NCI-H2081 (cell line): ENCODE data around the gene OR2D2.
"Not testable (repeated sequence)": the region's sequence is repeated elsewhere in the genome, so short reads cannot be mapped to it uniquely, and the experiment has no call there.

Source experiments
- DNase-seq, 2 experiments: peaks; one replicate each; lab custom pipeline; 2025; lab: John Stamatoyannopoulos, UW

Gene OR2D2

DNA sequence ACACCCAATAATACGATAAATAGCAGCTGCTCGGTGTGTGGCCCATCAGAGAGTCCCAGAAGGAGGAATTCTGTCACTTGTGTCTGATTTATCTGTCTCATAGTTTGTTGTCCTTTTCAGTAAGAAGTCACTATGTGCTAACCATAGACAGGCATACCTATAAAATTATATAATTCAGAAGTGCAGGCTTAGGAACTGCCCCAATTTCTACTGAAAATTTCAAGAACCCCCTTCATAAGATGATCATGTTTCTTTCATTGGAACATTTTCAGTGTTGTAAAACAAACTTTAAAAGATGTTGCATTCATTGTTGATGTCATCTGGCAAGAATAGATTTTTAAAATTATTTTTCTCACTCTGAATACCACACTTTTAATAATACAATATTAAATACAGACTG, at the start of gene OR2D2:
TSS of gene OR2D2 (minus strand) at position 101 of the 400 bp plus-strand sequence. CDS start at position 101, 0 bp downstream.
- no peak for DNase-seq

DNA sequence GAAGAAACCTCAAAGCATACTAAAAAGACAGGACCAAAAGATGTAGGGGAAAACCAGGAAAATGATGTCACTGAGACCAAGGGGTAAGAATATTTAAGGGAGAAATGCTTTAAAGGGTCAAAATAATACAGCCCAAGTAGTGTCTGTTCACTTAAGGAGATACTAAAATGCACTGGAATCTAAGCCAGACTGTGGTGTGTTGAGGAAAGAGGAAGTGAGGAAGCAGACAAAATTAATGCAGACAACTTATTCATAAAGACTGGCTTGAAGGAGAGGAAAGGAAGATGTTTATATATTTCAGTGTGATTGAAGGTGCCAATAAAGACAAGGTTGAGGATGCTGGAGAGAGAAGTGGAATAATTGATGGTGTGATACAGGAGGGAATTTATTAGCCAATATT, 49.7 kb upstream of the OR2D2 start:
- DNase-seq: no peak

- DNase-seq: no peak
Measured at GRCh38 chr11:6932145-6932544, 39.8 kb upstream of the OR2D2 start.

- no peak for DNase-seq
Measured at GRCh38 chr11:6931146-6931713, 38.9 kb upstream of the OR2D2 start.

GRCh38 chr11:6928916-6929315, 36.6 kb upstream of the OR2D2 start:
- no peak for DNase-seq

- peak in 1 of 2 experiments; percentile 26 for DNase-seq
Measured at GRCh38 chr11:6927030-6927617, 34.8 kb upstream of the OR2D2 start.

- DNase-seq: peak; percentile 76 to 84
Measured at GRCh38 chr11:6926208-6927029, 34.1 kb upstream of the OR2D2 start, which contains the start of gene ZNF215. Gene ZNF215 (plus strand): TSS chr11:6926426. CDS start chr11:6932273, 5,847 bp downstream.

GRCh38 chr11:6925636-6926207, 33.4 kb upstream of the OR2D2 start:
- peak in 1 of 2 experiments; percentile 23 for DNase-seq

DNA sequence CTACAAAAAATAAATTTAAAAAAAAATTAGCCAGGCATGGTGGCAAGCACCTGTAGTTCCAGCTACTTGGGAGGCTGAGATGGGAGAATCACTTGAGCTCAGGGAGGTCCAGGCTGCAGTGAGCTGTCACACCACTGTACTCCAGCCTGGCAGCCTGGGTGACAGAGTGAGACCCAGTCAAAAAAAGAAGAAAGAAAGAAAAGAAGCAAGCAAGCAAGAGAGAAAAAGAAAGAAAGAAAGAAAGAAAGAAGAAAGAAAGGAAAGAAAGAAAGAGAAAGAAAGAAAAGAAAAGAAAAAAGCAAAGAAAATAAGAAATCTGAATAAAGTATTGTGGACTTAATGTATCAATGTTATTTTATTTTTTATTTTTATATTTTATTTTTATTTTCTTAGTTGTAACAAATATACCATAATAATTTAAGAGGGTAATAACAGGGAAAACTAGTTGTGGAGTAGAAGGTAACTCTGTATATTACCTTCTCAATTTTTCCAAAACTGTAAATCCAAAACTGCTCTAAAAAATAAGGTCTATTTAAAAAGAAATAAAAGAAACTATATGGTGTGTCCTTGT, 32.8 kb upstream of the OR2D2 start:
- no peak for DNase-seq

- DNase-seq: no peak
Measured at GRCh38 chr11:6920702-6921101, 28.4 kb upstream of the OR2D2 start, which contains the start of gene OR2D3. Gene OR2D3 (plus strand): TSS chr11:6921002. CDS start chr11:6921002, 0 bp downstream.

- no peak for DNase-seq
Measured at GRCh38 chr11:6919698-6920097, 27.4 kb upstream of the OR2D2 start.

GRCh38 chr11:6911948-6912347, 19.6 kb upstream of the OR2D2 start:
- DNase-seq: no peak

- no peak for DNase-seq
Measured at GRCh38 chr11:6911378-6911777, 19.1 kb upstream of the OR2D2 start.

- DNase-seq: not testable (repeated sequence)
Measured at GRCh38 chr11:6904804-6905203, 12.5 kb upstream of the OR2D2 start.

- no peak for DNase-seq
Measured at GRCh38 chr11:6900327-6900999, 8.2 kb upstream of the OR2D2 start.

GRCh38 chr11:6898911-6899310, 6.6 kb upstream of the OR2D2 start:
- no peak for DNase-seq

DNA sequence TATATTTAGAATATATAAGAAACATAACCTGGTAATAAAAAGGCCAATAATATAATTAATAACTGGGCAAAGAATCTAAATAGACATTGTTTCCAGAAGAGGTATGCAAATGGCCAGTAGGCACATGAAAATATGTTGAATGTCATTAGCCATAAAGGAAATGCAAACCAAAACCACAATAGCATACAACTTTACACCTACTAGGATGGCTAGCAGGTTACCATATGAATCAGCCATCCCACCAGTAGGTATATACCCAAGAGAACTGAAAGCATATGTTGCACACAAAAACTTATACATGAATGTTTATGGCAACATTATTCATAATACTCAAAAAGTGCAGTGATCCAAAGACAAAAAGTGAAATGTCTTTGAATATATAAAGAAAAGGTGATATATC, 2.7 kb upstream of the OR2D2 start:
- no peak for DNase-seq

GRCh38 chr11:6894097-6894496, 1.8 kb upstream of the OR2D2 start:
- DNase-seq: no peak

GRCh38 chr11:6889835-6890234, 2.5 kb downstream of the OR2D2 start:
- DNase-seq: no peak

DNA sequence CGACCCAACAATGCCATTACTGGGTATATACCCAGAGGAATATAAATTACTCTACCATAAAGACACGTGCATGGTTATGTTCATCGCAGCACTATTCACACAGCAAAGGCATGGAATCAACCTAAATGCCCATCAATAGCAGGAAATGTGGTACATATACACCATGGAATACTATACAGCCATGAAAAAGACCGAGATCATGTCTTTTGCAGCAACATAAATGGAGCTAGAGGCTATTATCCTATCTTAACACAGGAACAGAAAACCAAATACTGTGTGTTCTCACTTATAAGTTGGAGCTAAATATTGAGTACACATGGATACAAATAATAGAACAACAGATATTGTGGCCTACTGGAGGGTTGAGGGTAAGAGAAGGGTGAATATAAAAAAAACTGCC, 3.5 kb downstream of the OR2D2 start:
- DNase-seq: no peak

DNA sequence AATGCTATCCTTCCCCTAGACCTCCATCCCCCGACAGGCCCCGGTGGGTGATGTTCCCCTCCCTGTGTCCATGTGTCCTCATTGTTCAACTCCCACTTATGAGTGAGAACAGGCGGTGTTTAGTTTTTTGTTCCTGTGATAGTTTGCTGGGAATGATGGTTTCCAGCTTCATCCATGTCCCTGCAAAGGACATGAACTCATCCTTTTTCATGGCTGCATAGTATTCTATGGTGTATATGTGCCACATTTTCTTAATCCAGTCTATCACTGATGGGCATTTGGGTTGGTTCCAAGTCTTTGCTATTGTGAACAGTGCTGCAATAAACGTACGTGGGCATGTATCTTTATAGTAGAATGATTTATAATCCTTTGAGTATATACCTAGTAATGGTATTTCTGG, 4.6 kb downstream of the OR2D2 start:
- not testable (repeated sequence) for DNase-seq

- DNase-seq: no peak
Measured at GRCh38 chr11:6882751-6883150, 9.5 kb downstream of the OR2D2 start.
